GM10248 (cell line): Measurements from ENCODE around the gene MPP2.

ENCODE experiments used
- CTCF ChIA-PET: fragments of 300-600 bp; sonication (Branson Sonifier 250); formaldehyde crosslinking; extraction: SDS; loops from one replicate; lab custom pipeline; 2021; ENCODE audit warnings: antibody characterized with exemption; lab: Yijun Ruan, JAX
- POLR2A ChIA-PET: fragments of 350-650 bp; sonication (Branson Sonifier 250); formaldehyde crosslinking; extraction: SDS; loops from one replicate; lab custom pipeline; 2020; ENCODE audit warnings: antibody characterized with exemption; lab: Yijun Ruan, JAX
- DNase-seq: peaks from one replicate; pipeline ENCODE4 v3.0.0; 2012; ENCODE audit errors: extremely low spot score
- TF ChIP-seq, protein P1 (sequence below): IDR thresholded peaks from 2 replicates; pipeline ENCODE4 v1.5.1; 2012; ENCODE audit warnings: mild to moderate bottlenecking, low read depth; ENCODE audit errors: extremely low read depth, missing control alignments, control extremely low read depth

MPP2 gene

DNA sequence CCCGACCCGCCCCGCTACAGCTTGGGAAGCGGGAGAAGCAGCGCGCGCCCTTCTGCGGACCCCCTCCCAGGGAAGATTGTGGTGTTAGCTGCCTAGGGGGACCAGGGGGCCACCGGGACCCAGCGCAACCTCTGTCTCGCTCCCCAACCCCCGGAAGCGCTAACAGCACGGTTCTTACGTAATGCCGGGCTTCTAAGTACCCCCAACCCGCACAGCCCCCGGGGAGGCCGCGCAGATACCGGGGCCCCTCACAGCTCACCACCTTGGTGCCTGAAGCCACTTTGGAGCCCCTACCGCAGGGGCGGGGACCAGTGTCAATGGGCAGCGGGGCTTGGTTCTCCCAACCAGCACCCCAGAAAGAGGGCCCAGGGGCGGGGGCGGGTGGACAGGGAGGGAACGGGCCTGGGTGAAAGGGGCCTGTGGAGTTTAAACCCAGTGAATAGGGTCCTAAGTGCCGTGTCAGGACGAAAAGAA lies 348 bp downstream of the MPP2 start:
- ChIA-PET POLR2A (no interaction called here), CTCF (interaction anchor here (1.0 to 6.5 kb wide), 3 partner anchors 18 to 37 kb away, joined by 3 to 41 read pairs (median 4); no protein-coding TSS in a partner anchor)
- DNase-seq: no peak
- TF ChIP-seq, protein P1, sequence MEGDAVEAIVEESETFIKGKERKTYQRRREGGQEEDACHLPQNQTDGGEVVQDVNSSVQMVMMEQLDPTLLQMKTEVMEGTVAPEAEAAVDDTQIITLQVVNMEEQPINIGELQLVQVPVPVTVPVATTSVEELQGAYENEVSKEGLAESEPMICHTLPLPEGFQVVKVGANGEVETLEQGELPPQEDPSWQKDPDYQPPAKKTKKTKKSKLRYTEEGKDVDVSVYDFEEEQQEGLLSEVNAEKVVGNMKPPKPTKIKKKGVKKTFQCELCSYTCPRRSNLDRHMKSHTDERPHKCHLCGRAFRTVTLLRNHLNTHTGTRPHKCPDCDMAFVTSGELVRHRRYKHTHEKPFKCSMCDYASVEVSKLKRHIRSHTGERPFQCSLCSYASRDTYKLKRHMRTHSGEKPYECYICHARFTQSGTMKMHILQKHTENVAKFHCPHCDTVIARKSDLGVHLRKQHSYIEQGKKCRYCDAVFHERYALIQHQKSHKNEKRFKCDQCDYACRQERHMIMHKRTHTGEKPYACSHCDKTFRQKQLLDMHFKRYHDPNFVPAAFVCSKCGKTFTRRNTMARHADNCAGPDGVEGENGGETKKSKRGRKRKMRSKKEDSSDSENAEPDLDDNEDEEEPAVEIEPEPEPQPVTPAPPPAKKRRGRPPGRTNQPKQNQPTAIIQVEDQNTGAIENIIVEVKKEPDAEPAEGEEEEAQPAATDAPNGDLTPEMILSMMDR: no peak

DNA sequence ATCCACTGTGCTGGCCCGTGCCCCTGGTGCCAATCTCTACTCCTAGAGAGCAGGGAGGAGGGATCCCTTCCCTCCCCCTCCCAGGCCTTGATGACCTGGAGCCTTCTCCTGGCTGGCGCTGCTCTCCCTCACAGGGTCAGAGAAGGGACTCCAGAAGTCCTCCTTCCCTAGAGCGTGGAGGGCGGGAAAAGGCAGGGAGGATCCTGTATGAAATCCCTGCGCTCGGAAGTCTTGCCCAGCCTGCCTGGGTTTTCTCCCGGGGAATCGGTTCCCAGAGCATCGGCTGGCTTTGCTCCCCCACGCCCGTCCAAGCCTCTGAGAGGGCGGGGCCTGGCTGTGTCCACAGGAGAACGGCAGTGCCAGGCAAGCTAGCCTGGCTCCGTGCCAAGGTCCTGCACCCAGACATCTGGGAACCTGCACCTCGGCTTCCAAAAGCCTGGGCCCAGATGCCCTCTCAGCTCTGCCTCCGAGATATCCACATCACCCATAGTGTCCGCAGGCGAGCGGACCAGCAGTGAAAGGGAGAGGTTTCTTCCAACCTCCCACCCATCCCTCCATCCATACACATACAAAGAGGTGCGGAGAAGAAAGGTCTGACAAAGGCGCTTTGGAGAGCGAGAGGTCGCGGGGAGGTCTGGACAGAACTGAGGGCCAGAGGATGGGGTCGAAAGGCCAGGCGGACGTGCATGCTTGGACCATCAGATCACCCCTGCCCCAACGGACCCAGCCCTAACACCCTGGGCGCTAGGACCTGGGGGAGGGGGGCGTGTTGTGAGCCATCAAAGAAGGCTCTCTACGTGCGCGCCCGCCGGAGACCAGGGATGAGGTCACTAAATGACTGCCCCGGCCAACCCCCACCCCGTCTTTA lies 1.1 kb downstream of the MPP2 start:
- CTCF ChIA-PET: interaction anchor here (1.0 to 6.5 kb wide), 3 partner anchors 17 to 38 kb away, joined by 3 to 41 read pairs (median 4); no protein-coding TSS in a partner anchor
- TF ChIP-seq, protein P1: no peak
- POLR2A ChIA-PET: no interaction called here
- no peak for DNase-seq

DNA sequence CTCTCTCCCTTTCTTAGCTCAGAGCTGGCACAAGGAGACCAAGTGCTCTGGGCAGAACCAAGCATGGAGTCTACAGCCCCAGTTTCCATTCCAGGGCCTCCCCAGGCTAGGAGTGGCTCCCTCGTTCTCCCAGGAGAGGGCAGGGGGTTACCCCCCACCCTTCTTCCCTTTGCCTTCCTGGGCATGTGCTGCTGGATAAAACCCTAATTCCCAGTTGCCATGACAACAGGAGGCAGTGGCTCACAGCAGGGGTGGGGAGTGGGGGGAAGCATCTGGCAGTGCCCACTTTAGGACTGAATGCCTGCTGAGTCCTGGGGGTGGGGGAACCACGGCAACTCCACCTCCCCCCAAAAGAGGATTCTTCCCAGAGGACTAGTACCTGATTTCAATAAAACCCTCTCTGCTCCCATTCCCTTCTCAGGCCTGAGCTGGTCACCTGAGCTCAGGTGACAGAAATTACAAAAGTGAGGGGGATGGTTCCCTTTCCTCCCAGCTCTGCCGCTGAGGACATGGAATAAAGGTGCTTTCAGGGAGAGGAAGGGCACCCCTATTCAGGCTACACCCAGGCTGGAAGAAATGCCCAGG lies 1.8 kb downstream of the MPP2 start:
- TF ChIP-seq, protein P1: no peak
- DNase-seq: no peak
- ChIA-PET POLR2A (no interaction called here), CTCF (interaction anchor here (1.0 to 6.5 kb wide), 3 partner anchors 26 to 39 kb away, joined by 4 to 41 read pairs (median 4); no protein-coding TSS in a partner anchor)

DNA sequence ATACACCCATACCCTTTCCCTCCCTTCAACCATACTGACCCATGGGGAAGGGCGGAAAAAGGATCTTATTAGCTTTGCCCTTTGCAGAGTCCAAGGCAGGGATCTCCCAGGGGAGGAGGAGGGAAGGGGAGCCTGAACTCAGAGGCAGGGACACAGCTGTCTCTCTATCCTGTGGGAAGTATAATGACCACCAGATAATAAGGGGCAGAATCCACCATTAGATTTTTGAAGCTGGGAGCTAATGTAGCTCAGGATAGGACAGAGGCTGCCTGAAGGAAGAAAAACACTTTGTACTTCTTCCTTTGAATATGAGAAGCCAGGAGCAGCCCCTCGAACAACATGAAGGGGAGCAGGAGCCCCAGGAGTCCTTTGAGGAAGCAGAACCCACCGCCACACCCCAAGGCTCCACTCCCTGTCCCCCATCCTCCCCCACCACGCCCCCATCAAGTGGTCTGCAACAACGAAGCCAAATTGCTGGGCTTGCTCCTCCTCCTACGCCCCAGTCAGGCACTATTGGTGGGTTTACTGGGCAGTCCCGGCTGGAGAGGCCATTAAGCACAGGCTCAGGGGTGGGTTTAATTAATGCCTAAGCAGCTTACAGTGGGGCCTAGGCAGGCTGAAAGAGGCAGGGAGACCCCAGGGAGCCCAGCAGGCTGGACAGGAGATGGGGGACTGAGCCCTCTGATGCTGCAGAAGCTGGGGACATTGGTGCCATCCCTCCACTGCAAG lies 5.3 kb downstream of the MPP2 start:
- TF ChIP-seq, protein P1: no peak
- POLR2A ChIA-PET: no interaction called here
- no peak for DNase-seq
- CTCF ChIA-PET: interaction anchor here (1.7 to 5.4 kb wide), 4 partner anchors 8 to 42 kb away, joined by 5 to 34 read pairs (median 10); no protein-coding TSS in a partner anchor

DNA sequence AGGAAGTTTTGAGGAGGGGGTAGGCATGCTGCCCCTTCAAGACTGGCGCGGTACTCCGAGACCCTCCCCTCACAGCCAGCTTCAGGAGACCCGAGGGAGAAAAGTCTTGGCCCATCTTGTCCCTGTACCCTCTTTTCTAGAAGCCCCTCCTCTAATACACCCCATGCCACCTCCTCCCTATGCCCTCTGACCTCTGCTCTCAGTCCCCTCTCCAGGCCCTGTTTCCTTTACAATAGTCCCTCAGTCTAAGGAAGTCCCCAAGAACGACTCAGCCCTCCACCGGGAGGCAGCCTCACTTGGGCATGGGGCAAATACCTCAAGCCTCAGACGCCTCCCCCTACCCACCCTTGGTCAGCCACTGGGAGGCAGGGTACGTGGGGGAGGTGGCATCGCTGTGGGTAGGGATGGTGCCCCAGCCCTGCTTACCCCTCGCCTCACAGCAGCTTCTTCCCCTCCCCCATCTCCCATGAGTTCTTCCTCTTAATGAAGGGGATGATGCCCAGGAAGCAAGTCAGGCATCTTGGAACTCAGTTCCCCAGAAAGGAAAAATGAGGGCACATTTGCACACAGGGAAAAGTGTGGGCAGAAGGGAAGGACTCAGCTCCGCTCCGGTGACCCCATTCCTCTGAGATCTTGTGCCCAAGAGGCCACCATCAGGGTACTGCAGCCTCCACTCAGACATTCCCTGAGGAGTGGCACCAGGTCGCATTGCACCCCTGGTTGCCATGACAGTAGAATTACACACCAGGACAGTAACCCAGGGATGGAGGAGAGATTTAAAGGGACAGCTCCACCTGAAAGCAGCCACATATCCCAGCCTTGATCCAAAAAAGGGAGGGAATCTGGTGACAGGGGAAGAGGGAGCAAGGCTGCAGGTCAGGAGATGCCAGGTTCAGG lies 6.2 kb downstream of the MPP2 start:
- POLR2A ChIA-PET: interaction anchor here (0.6 kb wide), 1 partner anchor 91 kb away, joined by 4 read pairs; no protein-coding TSS in a partner anchor
- DNase-seq: no peak
- CTCF ChIA-PET: interaction anchor here (1.7 to 5.4 kb wide), 4 partner anchors 9 to 43 kb away, joined by 5 to 34 read pairs (median 10); no protein-coding TSS in a partner anchor

More for the DNA sequence above, 6.2 kb downstream of the MPP2 start:
- TF ChIP-seq, protein P1: no peak
